ENCODE data around the gene HIGD1B.

HIGD1B gene

DNA sequence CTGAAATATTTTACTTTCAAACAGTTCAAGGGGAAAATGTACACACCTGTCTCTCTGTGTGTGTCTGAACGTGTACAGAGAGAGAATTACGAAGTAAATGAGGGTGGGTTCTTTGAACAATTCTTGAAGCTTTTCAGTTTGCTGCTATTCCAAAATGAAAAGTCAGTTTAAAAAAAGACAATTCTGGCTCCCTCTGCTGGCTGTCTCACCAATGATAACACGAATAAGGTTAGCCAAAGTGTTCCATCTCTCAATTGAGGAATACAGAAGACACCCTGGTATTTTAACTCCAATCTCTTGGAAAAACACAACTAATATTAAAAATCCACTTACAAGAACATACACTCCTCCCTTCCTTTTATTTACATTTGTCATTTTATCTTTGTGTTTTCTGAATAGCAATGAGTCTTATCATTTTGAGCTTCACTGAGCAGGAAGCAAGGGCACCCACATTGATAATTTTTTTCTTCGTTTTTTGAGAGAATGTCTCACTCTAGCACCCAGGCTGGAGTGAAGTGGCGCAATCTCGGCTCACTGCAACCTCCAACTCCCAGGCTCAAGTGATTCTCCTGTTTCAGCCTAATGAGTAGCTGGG lies 31.0 kb downstream of the HIGD1B start:
- Histone ChIP-seq H3K4me1 (peaks cover 0 to 8% (median 0%) of the 10 kb centered on the region in 10 experiments; a peak in 4 of 20 replicates), H3K27me3 (no peaks in the 10 kb centered on the region), H3K9ac (no peak overlapping the region), H3K27ac (no peak overlapping the region), H3K4me2 (no peak overlapping the region), H3K36me3 (peaks cover 97 to 100% (median 99%) of the 10 kb centered on the region in 11 experiments), H3K4me3 (no peak overlapping the region), H3K9me3 (replicated peaks in 1 of 11) (no peaks in the 10 kb centered on the region), H4K20me1 (peaks cover 0 to 69% (median 44%) of the 10 kb centered on the region in 11 experiments; a peak in 18 of 22 replicates)
- TF ChIP-seq Cebpa-rat (IDR thresholded peaks at IDR 0.05), result no peak

GRCh38 chr17:44879376-44879775 lies 31.7 kb downstream of the HIGD1B start:
- H3K9ac ChIP-seq, result no peak overlapping the region
- no peaks in the 10 kb centered on the region for H3K9me3 ChIP-seq (replicated peaks in 1 of 11)

GRCh38 chr17:44880062-44880461 lies 32.4 kb downstream of the HIGD1B start:
- H3K4me2 ChIP-seq, result no peak overlapping the region
- H4K20me1 ChIP-seq, result peaks cover 0 to 82% (median 47%) of the 10 kb centered on the region in 11 experiments; a peak in 18 of 22 replicates
- H3K4me1 ChIP-seq, result peaks cover 0 to 8% (median 0%) of the 10 kb centered on the region in 10 experiments; a peak in 4 of 20 replicates
- H3K9ac ChIP-seq, result no peak overlapping the region
- no peak overlapping the region for H3K27ac ChIP-seq
- H3K4me3 ChIP-seq, result no peak overlapping the region
- H3K27me3 ChIP-seq, result no peaks in the 10 kb centered on the region
- H3K36me3 ChIP-seq, result peaks cover 97 to 100% (median 99%) of the 10 kb centered on the region in 11 experiments
- TF ChIP-seq Cebpa-rat (IDR thresholded peaks at IDR 0.05), result no peak
- no peaks in the 10 kb centered on the region for H3K9me3 ChIP-seq (replicated peaks in 1 of 11)

More at GRCh38 chr17:44879376-44879775, 31.7 kb downstream of the HIGD1B start:
- peaks cover 0 to 76% (median 44%) of the 10 kb centered on the region in 11 experiments; a peak in 18 of 22 replicates for H4K20me1 ChIP-seq
- peaks cover 97 to 100% (median 99%) of the 10 kb centered on the region in 11 experiments for H3K36me3 ChIP-seq
- H3K4me3 ChIP-seq, result no peak overlapping the region
- H3K27ac ChIP-seq, result no peak overlapping the region
- no peak overlapping the region for H3K4me2 ChIP-seq
- peaks cover 0 to 8% (median 0%) of the 10 kb centered on the region in 10 experiments; a peak in 4 of 20 replicates for H3K4me1 ChIP-seq
- no peak for TF ChIP-seq Cebpa-rat (IDR thresholded peaks at IDR 0.05)
- H3K27me3 ChIP-seq, result no peaks in the 10 kb centered on the region

DNA sequence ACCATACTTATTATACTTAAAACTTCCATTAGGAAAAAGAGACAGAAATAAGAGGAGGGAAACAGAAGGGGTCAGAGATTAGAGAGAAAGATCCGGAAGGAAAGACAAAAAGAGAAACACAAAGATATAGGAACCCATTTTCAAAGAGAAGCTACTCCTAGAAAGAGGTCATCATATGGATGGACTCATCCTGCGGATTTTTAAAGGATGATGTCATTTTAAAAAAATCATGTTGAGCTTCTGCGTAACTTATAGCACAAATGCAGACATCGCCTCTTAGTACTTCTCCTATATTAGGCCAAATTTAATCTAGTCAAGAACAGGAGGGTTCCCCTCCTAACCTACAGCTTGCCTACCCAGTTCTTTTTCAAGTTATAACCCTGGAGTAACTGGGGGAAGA lies 33.5 kb downstream of the HIGD1B start:
- Histone ChIP-seq H3K36me3 (peaks cover 97 to 100% (median 99%) of the 10 kb centered on the region in 11 experiments), H3K27ac (no peak overlapping the region), H3K4me2 (no peak overlapping the region), H3K27me3 (no peaks in the 10 kb centered on the region), H3K4me3 (no peak overlapping the region), H4K20me1 (peaks cover 0 to 80% (median 46%) of the 10 kb centered on the region in 11 experiments; a peak in 19 of 22 replicates), H3K9ac (no peak overlapping the region), H3K4me1 (peaks cover 0 to 1% (median 0%) of the 10 kb centered on the region in 10 experiments; a peak in 2 of 20 replicates), H3K9me3 (replicated peaks in 1 of 11) (no peaks in the 10 kb centered on the region)
- no peak for TF ChIP-seq Cebpa-rat (IDR thresholded peaks at IDR 0.05)

GRCh38 chr17:44884941-44885340 lies 37.3 kb downstream of the HIGD1B start:
- H4K20me1 ChIP-seq, result peaks cover 37 to 84% (median 51%) of the 10 kb centered on the region in 11 experiments
- H3K27ac ChIP-seq, result no peak overlapping the region
- H3K9ac ChIP-seq, result no peak overlapping the region
- TF ChIP-seq Cebpa-rat (IDR thresholded peaks at IDR 0.05), result no peak
- peaks cover 83 to 100% (median 95%) of the 10 kb centered on the region in 11 experiments for H3K36me3 ChIP-seq
- H3K4me2 ChIP-seq, result no peak overlapping the region
- H3K4me3 ChIP-seq, result no peak overlapping the region
- H3K9me3 ChIP-seq (replicated peaks in 1 of 11), result no peaks in the 10 kb centered on the region
- H3K4me1 ChIP-seq, result peaks cover 17 to 32% (median 25%) of the 10 kb centered on the region in 10 experiments
- H3K27me3 ChIP-seq, result no peaks in the 10 kb centered on the region

- H3K27ac ChIP-seq, result no peak overlapping the region
- no peak overlapping the region for H3K9ac ChIP-seq
- H4K20me1 ChIP-seq, result peaks cover 57 to 88% (median 65%) of the 10 kb centered on the region in 11 experiments
- H3K27me3 ChIP-seq, result no peaks in the 10 kb centered on the region
- peaks cover 81 to 100% (median 95%) of the 10 kb centered on the region in 11 experiments for H3K36me3 ChIP-seq
- H3K4me3 ChIP-seq, result no peak overlapping the region
- no peak for TF ChIP-seq Cebpa-rat (IDR thresholded peaks at IDR 0.05)
- H3K4me1 ChIP-seq, result peaks cover 17 to 34% (median 25%) of the 10 kb centered on the region in 10 experiments
- H3K9me3 ChIP-seq (replicated peaks in 1 of 11), result no peaks in the 10 kb centered on the region
- H3K4me2 ChIP-seq, result peak overlapping the region in 1 of 11 experiments; percentile 65; a peak in 1 of 22 replicates
These were observed 39.3 kb downstream of the HIGD1B start for GRCh38 chr17:44887016-44887415.

DNA sequence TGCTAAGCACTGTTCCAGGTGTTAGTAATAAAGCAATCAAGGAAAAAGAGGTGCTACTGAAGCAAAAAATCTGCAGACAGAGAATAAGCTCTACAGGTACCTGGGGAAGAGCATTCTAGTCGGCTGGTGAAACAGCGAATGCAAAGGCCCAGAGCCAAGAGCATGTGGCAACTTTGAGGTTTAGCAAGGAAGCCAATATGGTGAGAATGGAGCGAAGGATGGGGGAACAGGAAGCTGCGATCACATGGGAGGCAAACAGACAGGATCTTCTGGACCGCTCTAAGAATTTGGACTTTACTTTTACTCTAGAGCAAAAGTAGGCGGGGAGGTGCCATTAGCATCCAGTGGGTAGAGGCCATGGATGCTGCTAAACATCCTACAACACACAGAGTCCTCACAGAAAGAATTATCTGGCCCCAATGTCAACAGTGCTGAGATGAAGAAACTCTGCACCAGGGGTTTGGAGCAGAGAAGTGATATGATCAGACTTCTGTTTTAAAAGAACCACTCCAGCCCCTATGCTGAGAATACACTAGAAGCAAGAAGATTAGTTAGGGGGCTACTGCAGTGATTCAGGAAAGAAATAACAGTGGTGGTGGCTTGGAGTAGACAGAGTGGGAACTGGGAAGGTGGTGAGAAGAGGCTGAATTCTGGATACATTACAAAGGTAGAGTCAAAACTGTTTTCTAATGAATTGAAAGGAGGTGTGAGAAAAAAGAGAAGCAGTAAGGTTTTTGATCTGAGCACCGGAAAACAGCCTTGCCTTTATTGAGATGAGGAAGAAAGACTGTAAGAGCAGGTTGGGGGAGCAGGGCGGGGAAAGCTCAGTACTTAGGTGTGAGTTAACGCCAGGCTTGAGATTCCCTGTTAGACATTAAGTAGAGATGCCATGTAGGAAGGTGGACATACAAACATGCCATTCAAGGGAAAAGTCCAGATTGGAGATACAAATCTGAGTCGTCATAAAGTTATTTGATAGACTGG lies 40.6 kb downstream of the HIGD1B start:
- H3K9ac ChIP-seq, result peak overlapping the region in 3 of 11 experiments; percentile 7 to 31 (median 17); a peak in 3 of 22 replicates
- H4K20me1 ChIP-seq, result peaks cover 68 to 93% (median 77%) of the 10 kb centered on the region in 11 experiments
- H3K27ac ChIP-seq, result peak overlapping the region in 5 of 11 experiments; percentile 9 to 34 (median 20); a peak in 4 of 22 replicates
- peak overlapping the region; percentile 15 to 77 (median 53) for H3K4me2 ChIP-seq
- no peaks in the 10 kb centered on the region for H3K9me3 ChIP-seq (replicated peaks in 1 of 11)
- peaks cover 81 to 100% (median 95%) of the 10 kb centered on the region in 11 experiments for H3K36me3 ChIP-seq
- H3K4me1 ChIP-seq, result peaks cover 17 to 34% (median 25%) of the 10 kb centered on the region in 10 experiments
- TF ChIP-seq Cebpa-rat (IDR thresholded peaks at IDR 0.05), result no peak
- H3K27me3 ChIP-seq, result no peaks in the 10 kb centered on the region
- no peak overlapping the region for H3K4me3 ChIP-seq

- Histone ChIP-seq H4K20me1 (peaks cover 71 to 92% (median 82%) of the 10 kb centered on the region in 11 experiments), H3K27me3 (no peaks in the 10 kb centered on the region), H3K4me2 (peak overlapping the region; percentile 15 to 77 (median 53); a peak in 20 of 22 replicates), H3K9ac (peak overlapping the region in 2 of 11 experiments; percentile 17 to 31; a peak in 2 of 22 replicates), H3K9me3 (replicated peaks in 1 of 11) (no peaks in the 10 kb centered on the region), H3K4me3 (no peak overlapping the region), H3K27ac (peak overlapping the region in 3 of 11 experiments; percentile 14 to 34 (median 20); a peak in 3 of 22 replicates), H3K4me1 (peaks cover 17 to 34% (median 25%) of the 10 kb centered on the region in 10 experiments), H3K36me3 (peaks cover 80 to 100% (median 94%) of the 10 kb centered on the region in 11 experiments)
- TF ChIP-seq Cebpa-rat (IDR thresholded peaks at IDR 0.05), result no peak
These were observed 41.3 kb downstream of the HIGD1B start for GRCh38 chr17:44889003-44889402.

Data from BLaER1 treated with 17β-estradiol and CSF1 and Interleukin-3, amounts not matched to agents 10 nM and 100 nM (cell line).